Inflammatory macrophage (primary cell): Measurements from ENCODE around the gene ZNF195.
"Not testable (repeated sequence)": the region's sequence is repeated elsewhere in the genome, so short reads cannot be mapped to it uniquely, and the experiment has no call there.

Experiments used
- DNase-seq, 2 donors: peaks; one replicate each; pipeline ENCODE4 v3.0.0-alpha.2; 2020 to 2022

The ZNF195 gene

DNA sequence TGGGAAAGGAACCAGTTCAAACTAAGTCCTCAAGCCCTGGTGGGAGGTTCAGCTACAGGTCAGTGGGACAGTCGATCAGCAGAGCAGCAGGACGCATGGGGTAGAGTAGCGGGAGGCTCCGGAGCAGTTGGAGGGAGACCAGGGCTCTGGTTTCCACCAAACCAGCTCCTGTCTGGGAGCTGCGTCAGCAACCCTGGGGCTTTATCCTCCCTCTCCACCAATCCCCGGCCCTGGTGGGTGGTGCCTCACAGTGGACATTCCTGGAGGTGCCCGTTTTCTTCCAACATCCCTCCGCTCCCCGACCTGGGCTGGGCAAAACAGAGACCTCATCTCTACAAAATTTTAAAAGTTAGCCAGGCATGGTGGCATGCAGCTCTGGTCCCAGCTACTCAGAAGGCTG, 32.4 kb downstream of the ZNF195 start:
- DNase-seq, result no peak

- no peak for DNase-seq
These were observed 33.2 kb downstream of the ZNF195 start for GRCh38 chr11:3345736-3346135.

DNA sequence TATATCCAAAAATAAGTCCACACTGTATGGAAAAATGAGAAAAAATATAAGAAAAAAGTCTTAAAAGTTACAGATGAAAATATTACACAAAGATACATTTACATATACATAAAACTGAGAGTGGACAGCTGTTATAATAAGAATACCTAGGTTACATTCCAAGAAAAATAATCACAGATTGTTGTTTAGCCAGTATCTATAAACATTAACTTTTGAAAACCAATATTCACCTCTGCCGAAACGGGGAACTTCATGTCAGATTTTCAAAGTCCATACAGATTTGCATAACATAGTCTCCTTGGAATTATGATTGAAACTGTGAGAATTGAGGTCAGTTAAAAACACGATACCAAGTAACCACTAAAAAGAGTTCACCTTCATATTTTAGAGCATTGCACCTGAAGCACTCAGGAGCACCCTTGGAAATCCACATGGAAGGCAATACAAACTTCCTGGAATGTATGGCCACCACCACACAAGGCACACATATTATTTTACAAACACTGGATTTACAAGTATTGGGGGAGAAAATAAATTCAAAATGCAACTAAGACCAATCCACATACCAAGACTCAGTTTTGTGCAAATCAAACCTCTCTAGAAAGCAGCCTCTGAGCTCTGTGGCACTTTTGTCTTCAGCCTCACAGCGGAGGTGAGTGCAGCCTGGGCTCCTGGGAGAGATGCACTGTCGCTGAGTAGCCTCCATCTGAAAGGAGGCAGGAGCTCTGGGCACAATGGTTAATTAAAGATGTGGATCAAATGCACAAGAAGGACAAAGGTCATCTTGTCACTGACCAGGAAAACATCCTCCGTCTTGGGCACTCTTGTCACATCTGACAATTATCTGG, 34.4 kb downstream of the ZNF195 start:
- no peak for DNase-seq

GRCh38 chr11:3342709-3343108, 36.2 kb downstream of the ZNF195 start:
- DNase-seq, result no peak

- peak; percentile 55 to 68 for DNase-seq
These were observed 37.6 kb downstream of the ZNF195 start for GRCh38 chr11:3341298-3341697.

DNA sequence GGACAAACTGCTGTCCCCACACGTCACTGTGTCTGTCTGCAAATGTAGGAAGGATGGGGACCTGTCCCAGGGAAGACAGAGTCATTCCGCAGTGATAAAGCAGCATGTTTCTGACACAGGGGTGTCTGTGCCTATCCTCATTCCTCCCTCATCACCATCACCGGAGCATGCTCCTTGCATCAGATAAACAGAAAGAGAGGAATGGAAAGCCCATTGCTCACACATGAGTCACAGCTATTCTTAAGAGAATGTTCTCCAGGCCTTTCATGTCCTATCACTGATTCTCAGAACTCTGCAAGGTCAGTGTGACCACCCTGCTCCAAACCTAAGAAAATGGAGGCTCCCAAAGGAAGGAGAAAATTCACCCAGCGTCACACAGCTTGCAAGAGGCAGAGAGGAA, 38.9 kb downstream of the ZNF195 start:
- DNase-seq, result no peak

GRCh38 chr11:3339340-3339624, 39.7 kb downstream of the ZNF195 start:
- DNase-seq, result no peak

DNA sequence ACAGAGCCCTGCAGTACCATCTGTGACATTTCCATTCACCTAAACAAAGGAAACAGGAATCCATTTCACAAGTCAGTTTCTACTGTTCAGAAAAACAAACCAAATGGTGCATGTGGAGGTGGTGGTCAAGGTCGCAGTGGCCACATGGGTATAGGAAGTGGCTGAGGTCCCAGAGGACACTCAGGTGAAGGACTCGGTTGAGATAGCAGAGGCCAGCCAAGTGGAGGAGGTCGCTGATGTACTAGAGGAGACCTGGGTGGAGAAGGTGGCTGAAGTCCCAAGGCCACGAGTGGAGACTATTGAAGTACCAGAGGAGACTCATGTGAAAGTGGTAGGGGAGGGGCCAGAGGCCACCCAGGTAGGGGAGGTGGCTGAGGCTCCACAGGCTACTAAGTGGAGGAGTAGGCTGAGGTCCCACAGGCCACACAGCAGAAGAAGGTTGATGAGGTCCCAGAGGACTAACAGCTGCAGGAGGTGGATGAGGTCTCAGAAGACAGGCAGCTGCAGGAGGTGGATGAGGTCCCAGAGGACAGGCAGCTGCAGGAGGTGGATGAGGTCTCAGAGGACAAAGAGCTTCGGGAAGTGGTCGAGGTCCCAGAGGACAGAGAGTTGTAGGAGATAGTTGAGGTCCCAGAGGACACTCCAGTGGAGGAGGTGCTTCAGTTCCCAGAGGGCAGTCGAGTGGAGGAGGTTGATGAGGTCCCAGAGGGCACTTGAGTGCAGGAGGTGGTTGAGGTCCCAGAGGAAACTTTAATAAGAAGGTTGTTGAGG, 40.2 kb downstream of the ZNF195 start:
- no peak for DNase-seq

GRCh38 chr11:3336420-3336819, 42.5 kb downstream of the ZNF195 start:
- DNase-seq, result not testable (repeated sequence)

- not testable (repeated sequence) for DNase-seq
These were observed 45.8 kb downstream of the ZNF195 start for GRCh38 chr11:3333157-3333556.

GRCh38 chr11:3331078-3331477, 47.9 kb downstream of the ZNF195 start:
- DNase-seq, result not testable (repeated sequence)

DNA sequence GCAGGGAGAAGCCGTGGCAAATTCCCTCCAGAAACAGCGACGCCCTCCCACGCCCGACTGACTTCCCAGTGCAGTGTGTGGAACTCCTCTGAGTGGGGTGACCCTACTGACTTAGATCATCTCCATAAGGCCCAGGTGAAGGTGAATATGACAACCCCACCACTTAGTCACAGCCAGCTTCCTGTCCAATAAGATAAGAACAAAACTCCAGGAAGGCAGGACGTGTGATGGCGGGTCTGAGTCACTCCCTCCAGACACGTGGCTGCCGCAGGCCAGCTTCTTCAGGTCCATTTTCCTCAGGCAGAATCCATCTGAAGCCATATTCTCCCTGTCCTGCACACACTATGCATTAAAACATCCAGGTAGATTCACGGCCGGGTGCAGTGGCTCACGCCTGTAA, 48.9 kb downstream of the ZNF195 start:
- DNase-seq, result not testable (repeated sequence)

- not testable (repeated sequence) for DNase-seq
These were observed 50.4 kb downstream of the ZNF195 start for GRCh38 chr11:3328503-3328902.

DNA sequence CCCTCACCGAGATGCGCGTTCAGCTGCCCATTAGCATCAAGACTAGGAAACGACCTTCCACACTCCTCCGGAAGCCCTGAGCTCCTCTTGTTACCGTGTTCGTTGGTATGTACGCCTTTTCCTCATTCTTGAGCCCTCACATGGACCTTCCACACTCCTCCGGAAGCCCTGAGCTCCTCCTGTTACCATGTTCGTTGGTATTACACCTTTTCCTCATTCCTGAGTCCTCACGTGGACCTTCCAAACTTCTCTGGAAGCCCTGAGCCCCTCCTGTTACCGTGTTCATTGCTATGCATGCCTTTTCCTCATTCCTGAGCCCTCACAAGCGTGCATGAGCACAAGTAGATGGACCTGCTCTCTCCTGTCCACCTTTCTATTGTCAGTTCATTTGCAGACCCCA, 52.5 kb downstream of the ZNF195 start:
- not testable (repeated sequence) for DNase-seq

DNA sequence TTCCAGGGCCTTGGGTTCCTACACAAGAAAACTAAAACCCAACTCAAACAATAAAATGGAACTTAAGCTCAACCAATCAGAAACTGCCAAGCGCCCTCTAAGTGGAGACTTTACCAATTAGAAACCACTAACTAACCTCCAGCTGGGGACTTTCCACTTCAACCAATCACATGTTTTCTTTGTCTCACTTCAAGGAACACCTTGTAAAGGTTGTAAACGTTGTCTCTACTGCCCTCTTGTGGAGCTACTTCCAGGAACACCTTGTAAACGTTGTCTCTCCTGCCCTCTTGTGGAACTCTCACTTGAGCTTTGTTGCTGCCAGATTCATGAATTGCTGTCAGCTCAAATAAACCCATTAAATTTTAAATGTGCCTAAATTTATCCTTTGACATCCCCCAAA, 54.2 kb downstream of the ZNF195 start:
- DNase-seq, result not testable (repeated sequence)
